Measurements from ENCODE around the gene C2CD3. TPM values are rescaled to one million over a fixed set of nuclear protein-coding genes. Genes with fewer than 3 reads are reported as not detected.

Gene C2CD3
- total and polyA plus RNA-seq, 9 of the 15 experiments (the other 6 are each of a cell fraction or from before 2014, with no cell fraction given), result 4.4 to 20.2 (median 15.4) TPM

DNA sequence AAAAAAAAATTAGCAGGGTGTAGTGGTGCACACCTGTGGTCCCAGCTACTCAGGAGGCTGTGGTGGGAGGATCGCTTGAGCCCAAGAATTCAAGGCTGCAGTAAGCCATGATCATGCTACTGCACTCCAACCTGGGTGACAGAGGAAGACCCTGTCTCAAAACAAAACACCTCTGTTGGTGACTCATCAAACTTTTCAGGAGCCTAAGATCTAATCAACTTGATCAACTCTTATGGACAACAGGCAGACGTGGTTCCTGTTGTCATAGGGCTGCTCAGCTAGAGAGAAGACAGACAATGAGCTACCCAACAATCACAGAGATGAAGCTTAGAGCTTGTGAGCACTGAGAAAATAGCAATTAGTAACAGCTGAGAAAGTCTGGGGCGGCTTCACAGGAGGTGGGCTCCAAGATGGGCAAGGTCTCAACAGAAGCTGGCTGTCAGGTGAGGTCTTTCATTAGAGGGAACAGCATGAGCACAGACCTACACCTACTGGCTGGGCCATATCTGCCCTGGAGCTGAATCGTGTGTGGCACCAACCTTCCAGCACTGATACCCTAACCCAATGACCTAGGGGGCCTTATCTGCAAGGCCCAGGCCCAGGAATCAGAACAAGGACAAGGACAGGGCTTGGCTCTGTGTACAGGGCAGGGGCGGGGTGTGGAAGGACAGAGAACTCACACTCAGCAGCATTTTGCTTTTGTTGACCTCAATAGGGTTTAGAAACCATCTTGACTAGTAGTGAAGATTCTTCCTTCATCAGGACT is 154.7 kb downstream of the C2CD3 start (continued):
- TF ChIP-seq, protein P1, sequence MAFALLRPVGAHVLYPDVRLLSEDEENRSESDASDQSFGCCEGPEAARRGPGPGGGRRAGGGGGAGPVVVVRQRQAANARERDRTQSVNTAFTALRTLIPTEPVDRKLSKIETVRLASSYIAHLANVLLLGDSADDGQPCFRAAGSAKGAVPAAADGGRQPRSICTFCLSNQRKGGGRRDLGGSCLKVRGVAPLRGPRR (CRISPR knock-in tag; IDR thresholded peaks at IDR 0.05), result no peak
- TF ChIP-seq TEAD1 (CRISPR knock-in tag; IDR thresholded peaks at IDR 0.05) (0 out of 4 replicates have a peak, but pooled peaks of 1 of the 2 experiments have one; percentile 56), BACH1 (tag; IDR thresholded peaks at IDR 0.05) (no peak), SP1 (CRISPR knock-in tag; IDR thresholded peaks at IDR 0.05) (peak; percentile 26; the same call in 1 of the 2 replicates), FOXK2 (conservative IDR thresholded peaks at IDR 0.05 in 1 of 2, IDR thresholded peaks at IDR 0.05 in 1 of 2; ENCODE audit: low read depth in 2 of 2) (peak; percentile 22 to 54; a peak in 1 of 4 replicates), RBM39 (optimal IDR thresholded peaks at IDR 0.05; ENCODE audit: low read depth, low read length) (no peak), ZNF780A (CRISPR knock-in tag; IDR thresholded peaks at IDR 0.05) (no peak), ARHGAP35 (IDR thresholded peaks at IDR 0.05; ENCODE audit: partially characterized antibody) (no peak), MEF2D (tag; conservative IDR thresholded peaks at IDR 0.05; ENCODE audit: low read depth) (no peak), GABPA (tag; conservative IDR thresholded peaks at IDR 0.05; ENCODE audit: low read depth) (no peak), ZNF696 (CRISPR knock-in tag; conservative IDR thresholded peaks at IDR 0.05) (no peak), SNRNP70 (optimal IDR thresholded peaks at IDR 0.05; ENCODE audit: low read depth, low read length) (no peak)
- TF ChIP-seq, protein P2, sequence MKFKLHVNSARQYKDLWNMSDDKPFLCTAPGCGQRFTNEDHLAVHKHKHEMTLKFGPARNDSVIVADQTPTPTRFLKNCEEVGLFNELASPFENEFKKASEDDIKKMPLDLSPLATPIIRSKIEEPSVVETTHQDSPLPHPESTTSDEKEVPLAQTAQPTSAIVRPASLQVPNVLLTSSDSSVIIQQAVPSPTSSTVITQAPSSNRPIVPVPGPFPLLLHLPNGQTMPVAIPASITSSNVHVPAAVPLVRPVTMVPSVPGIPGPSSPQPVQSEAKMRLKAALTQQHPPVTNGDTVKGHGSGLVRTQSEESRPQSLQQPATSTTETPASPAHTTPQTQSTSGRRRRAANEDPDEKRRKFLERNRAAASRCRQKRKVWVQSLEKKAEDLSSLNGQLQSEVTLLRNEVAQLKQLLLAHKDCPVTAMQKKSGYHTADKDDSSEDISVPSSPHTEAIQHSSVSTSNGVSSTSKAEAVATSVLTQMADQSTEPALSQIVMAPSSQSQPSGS (CRISPR knock-in tag; IDR thresholded peaks at IDR 0.05), result no peak
- TF ChIP-seq, protein P3, sequence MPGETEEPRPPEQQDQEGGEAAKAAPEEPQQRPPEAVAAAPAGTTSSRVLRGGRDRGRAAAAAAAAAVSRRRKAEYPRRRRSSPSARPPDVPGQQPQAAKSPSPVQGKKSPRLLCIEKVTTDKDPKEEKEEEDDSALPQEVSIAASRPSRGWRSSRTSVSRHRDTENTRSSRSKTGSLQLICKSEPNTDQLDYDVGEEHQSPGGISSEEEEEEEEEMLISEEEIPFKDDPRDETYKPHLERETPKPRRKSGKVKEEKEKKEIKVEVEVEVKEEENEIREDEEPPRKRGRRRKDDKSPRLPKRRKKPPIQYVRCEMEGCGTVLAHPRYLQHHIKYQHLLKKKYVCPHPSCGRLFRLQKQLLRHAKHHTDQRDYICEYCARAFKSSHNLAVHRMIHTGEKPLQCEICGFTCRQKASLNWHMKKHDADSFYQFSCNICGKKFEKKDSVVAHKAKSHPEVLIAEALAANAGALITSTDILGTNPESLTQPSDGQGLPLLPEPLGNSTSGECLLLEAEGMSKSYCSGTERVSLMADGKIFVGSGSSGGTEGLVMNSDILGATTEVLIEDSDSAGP (CRISPR knock-in tag; IDR thresholded peaks at IDR 0.05), result no peak
- TF ChIP-seq, protein P4, sequence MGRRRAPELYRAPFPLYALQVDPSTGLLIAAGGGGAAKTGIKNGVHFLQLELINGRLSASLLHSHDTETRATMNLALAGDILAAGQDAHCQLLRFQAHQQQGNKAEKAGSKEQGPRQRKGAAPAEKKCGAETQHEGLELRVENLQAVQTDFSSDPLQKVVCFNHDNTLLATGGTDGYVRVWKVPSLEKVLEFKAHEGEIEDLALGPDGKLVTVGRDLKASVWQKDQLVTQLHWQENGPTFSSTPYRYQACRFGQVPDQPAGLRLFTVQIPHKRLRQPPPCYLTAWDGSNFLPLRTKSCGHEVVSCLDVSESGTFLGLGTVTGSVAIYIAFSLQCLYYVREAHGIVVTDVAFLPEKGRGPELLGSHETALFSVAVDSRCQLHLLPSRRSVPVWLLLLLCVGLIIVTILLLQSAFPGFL (CRISPR knock-in tag; IDR thresholded peaks at IDR 0.05), result no peak
- TF ChIP-seq, protein P5, sequence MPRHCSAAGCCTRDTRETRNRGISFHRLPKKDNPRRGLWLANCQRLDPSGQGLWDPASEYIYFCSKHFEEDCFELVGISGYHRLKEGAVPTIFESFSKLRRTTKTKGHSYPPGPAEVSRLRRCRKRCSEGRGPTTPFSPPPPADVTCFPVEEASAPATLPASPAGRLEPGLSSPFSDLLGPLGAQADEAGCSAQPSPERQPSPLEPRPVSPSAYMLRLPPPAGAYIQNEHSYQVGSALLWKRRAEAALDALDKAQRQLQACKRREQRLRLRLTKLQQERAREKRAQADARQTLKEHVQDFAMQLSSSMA (CRISPR knock-in tag; IDR thresholded peaks at IDR 0.05), result no peak
- TF ChIP-seq, protein P6, sequence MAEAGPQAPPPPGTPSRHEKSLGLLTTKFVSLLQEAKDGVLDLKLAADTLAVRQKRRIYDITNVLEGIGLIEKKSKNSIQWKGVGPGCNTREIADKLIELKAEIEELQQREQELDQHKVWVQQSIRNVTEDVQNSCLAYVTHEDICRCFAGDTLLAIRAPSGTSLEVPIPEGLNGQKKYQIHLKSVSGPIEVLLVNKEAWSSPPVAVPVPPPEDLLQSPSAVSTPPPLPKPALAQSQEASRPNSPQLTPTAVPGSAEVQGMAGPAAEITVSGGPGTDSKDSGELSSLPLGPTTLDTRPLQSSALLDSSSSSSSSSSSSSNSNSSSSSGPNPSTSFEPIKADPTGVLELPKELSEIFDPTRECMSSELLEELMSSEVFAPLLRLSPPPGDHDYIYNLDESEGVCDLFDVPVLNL (CRISPR knock-in tag; IDR thresholded peaks at IDR 0.05; ENCODE audit: low read depth), result no peak
- TF ChIP-seq, protein P7, sequence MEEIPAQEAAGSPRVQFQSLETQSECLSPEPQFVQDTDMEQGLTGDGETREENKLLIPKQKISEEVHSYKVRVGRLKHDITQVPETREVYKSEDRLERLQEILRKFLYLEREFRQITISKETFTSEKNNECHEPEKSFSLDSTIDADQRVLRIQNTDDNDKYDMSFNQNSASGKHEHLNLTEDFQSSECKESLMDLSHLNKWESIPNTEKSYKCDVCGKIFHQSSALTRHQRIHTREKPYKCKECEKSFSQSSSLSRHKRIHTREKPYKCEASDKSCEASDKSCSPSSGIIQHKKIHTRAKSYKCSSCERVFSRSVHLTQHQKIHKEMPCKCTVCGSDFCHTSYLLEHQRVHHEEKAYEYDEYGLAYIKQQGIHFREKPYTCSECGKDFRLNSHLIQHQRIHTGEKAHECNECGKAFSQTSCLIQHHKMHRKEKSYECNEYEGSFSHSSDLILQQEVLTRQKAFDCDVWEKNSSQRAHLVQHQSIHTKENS (CRISPR knock-in tag; IDR thresholded peaks at IDR 0.05), result no peak
